GM23338 (cell line): ENCODE results near the gene TXNDC2.
"Not testable (repeated sequence)": the region's sequence is repeated elsewhere in the genome, so short reads cannot be mapped to it uniquely, and the experiment has no call there.

ENCODE experiments used
- EZH2 ChIP-seq: fragments of 200-600 bp; sonication (generic); IDR thresholded peaks from one replicate; pipeline ENCODE4 v1.8.0; 2017; ENCODE audit warnings: antibody characterized with exemption, mild to moderate bottlenecking, low read depth; ENCODE audit not compliant: unreplicated experiment
- EZH2phosphoT487 ChIP-seq: fragments of 200-600 bp; sonication (generic); IDR thresholded peaks from one replicate; pipeline ENCODE4 v1.8.1; 2018; ENCODE audit warnings: antibody characterized with exemption; ENCODE audit not compliant: unreplicated experiment
- JUNB ChIP-seq: IDR thresholded peaks from one replicate; pipeline ENCODE4 v1.6.1; 2016; ENCODE audit warnings: antibody characterized with exemption; ENCODE audit not compliant: unreplicated experiment
- NANOG ChIP-seq: IDR thresholded peaks from 2 replicates; pipeline ENCODE4 v1.6.1; 2016; ENCODE audit warnings: antibody characterized with exemption, borderline replicate concordance
- POLR2AphosphoS5 ChIP-seq: IDR thresholded peaks from 2 replicates; pipeline ENCODE4 v1.6.1; 2016; ENCODE audit warnings: antibody characterized with exemption, low read depth
- ZNF114 ChIP-seq: fragments of 250-450 bp; sonication (Bioruptor Pico); IDR thresholded peaks from 2 replicates; pipeline ENCODE4 v1.5.0; 2020; ENCODE audit warnings: mild to moderate bottlenecking, moderate library complexity
- TF ChIP-seq, protein P1 (sequence below), 2 experiments: fragments of 200-600 bp in 1 of 2; sonication (generic) in 1 of 2; conservative IDR thresholded peaks; 2 replicates each; pipeline versions ENCODE4 v1.5.1 to v1.6.1; 2016 to 2017; ENCODE audit warnings: antibody characterized with exemption in 2 of 2, low read depth in 2 of 2, mild to moderate bottlenecking in 2 of 2, moderate library complexity in 1 of 2
- TF ChIP-seq, protein P2 (sequence below): IDR thresholded peaks from one replicate; pipeline ENCODE4 v1.6.1; 2018; ENCODE audit warnings: antibody characterized with exemption; ENCODE audit not compliant: unreplicated experiment
- TF ChIP-seq, protein P3 (sequence below): IDR thresholded peaks from 2 replicates; pipeline ENCODE4 v1.6.1; 2016; ENCODE audit warnings: antibody characterized with exemption

DNA sequence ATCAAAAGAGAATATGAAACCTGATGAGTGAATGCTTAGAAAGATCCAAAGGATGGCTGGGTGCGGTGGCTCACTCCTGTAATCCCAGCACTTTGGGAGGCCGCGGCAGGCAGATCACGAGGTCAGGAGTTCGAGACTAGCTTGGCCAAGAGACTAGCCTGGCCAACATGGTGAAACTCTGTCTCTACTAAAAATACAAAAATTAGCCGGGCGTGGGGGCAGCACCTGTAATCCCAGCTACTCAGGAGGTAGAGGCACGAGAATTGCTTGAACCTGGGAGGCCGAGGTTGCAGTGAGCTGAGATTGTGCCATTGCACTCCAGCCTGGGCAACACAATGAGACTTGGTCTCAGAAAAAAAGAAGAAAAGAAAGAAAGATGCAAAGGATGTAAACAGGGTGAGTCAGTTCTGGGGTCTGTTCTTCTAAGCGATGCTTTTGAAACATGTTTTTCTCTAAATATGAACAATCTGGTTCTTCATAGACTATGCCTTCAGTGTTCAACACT lies 12.1 kb downstream of the TXNDC2 start:
- TF ChIP-seq EZH2, POLR2AphosphoS5, EZH2phosphoT487, NANOG, ZNF114, JUNB: not testable (repeated sequence)
- TF ChIP-seq, protein P1, sequence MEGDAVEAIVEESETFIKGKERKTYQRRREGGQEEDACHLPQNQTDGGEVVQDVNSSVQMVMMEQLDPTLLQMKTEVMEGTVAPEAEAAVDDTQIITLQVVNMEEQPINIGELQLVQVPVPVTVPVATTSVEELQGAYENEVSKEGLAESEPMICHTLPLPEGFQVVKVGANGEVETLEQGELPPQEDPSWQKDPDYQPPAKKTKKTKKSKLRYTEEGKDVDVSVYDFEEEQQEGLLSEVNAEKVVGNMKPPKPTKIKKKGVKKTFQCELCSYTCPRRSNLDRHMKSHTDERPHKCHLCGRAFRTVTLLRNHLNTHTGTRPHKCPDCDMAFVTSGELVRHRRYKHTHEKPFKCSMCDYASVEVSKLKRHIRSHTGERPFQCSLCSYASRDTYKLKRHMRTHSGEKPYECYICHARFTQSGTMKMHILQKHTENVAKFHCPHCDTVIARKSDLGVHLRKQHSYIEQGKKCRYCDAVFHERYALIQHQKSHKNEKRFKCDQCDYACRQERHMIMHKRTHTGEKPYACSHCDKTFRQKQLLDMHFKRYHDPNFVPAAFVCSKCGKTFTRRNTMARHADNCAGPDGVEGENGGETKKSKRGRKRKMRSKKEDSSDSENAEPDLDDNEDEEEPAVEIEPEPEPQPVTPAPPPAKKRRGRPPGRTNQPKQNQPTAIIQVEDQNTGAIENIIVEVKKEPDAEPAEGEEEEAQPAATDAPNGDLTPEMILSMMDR (conservative IDR thresholded peaks at IDR 0.05; ENCODE audit: low read depth in 2 of 2) = not testable (repeated sequence)
- TF ChIP-seq, protein P2, sequence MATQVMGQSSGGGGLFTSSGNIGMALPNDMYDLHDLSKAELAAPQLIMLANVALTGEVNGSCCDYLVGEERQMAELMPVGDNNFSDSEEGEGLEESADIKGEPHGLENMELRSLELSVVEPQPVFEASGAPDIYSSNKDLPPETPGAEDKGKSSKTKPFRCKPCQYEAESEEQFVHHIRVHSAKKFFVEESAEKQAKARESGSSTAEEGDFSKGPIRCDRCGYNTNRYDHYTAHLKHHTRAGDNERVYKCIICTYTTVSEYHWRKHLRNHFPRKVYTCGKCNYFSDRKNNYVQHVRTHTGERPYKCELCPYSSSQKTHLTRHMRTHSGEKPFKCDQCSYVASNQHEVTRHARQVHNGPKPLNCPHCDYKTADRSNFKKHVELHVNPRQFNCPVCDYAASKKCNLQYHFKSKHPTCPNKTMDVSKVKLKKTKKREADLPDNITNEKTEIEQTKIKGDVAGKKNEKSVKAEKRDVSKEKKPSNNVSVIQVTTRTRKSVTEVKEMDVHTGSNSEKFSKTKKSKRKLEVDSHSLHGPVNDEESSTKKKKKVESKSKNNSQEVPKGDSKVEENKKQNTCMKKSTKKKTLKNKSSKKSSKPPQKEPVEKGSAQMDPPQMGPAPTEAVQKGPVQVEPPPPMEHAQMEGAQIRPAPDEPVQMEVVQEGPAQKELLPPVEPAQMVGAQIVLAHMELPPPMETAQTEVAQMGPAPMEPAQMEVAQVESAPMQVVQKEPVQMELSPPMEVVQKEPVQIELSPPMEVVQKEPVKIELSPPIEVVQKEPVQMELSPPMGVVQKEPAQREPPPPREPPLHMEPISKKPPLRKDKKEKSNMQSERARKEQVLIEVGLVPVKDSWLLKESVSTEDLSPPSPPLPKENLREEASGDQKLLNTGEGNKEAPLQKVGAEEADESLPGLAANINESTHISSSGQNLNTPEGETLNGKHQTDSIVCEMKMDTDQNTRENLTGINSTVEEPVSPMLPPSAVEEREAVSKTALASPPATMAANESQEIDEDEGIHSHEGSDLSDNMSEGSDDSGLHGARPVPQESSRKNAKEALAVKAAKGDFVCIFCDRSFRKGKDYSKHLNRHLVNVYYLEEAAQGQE = not testable (repeated sequence)
- TF ChIP-seq, protein P3, sequence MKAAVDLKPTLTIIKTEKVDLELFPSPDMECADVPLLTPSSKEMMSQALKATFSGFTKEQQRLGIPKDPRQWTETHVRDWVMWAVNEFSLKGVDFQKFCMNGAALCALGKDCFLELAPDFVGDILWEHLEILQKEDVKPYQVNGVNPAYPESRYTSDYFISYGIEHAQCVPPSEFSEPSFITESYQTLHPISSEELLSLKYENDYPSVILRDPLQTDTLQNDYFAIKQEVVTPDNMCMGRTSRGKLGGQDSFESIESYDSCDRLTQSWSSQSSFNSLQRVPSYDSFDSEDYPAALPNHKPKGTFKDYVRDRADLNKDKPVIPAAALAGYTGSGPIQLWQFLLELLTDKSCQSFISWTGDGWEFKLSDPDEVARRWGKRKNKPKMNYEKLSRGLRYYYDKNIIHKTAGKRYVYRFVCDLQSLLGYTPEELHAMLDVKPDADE = not testable (repeated sequence)
